Measurements from ENCODE around the gene UBR3. TPM values are rescaled to one million over a fixed set of nuclear protein-coding genes. Genes with fewer than 3 reads are reported as not detected.

Gene UBR3
- total RNA-seq, 2 donors from 2014 or later: 30.1 to 38.4 TPM

GRCh38 chr2:170056900-170057299, 229.6 kb downstream of the UBR3 start:
- Histone ChIP-seq H3K27ac (no peak overlapping the region), H3K27me3 (no peaks in the 10 kb centered on the region), H3K4me1 (no peaks in the 10 kb centered on the region), H3K4me3 (no peak overlapping the region), H3K9ac (ENCODE audit: low read depth in 2 of 2, low read length in 2 of 2) (no peak overlapping the region), H3K36me3 (peaks cover 3% of the 10 kb centered on the region), H3K9me3 (no peaks in the 10 kb centered on the region)
- intact Hi-C loops (cut with DNase I): no loop called here
- DNase-seq: no peak
- TF ChIP-seq CTCF (IDR thresholded peaks at IDR 0.05): no peak

GRCh38 chr2:170063456-170064235, 236.4 kb downstream of the UBR3 start:
- intact Hi-C loops (cut with DNase I): no loop called here
- peaks cover 3% of the 10 kb centered on the region for H3K36me3 ChIP-seq

GRCh38 chr2:170070778-170071177, 243.5 kb downstream of the UBR3 start:
- no peak for TF ChIP-seq CTCF (IDR thresholded peaks at IDR 0.05)
- H3K4me1 ChIP-seq: no peaks in the 10 kb centered on the region
- H3K27me3 ChIP-seq: no peaks in the 10 kb centered on the region
- no peak overlapping the region for H3K9ac ChIP-seq (ENCODE audit: low read depth in 2 of 2, low read length in 2 of 2)
- H3K9me3 ChIP-seq: no peaks in the 10 kb centered on the region
- H3K36me3 ChIP-seq: no peaks in the 10 kb centered on the region
- no peak for DNase-seq
- intact Hi-C loops (cut with DNase I): no loop called here
- H3K27ac ChIP-seq: no peak overlapping the region
- H3K4me3 ChIP-seq: no peak overlapping the region

More at GRCh38 chr2:170063456-170064235, 236.4 kb downstream of the UBR3 start:
- Histone ChIP-seq H3K9ac (ENCODE audit: low read depth in 2 of 2, low read length in 2 of 2) (no peak overlapping the region), H3K4me3 (no peak overlapping the region), H3K27ac (no peak overlapping the region), H3K27me3 (no peaks in the 10 kb centered on the region), H3K9me3 (no peaks in the 10 kb centered on the region), H3K4me1 (no peaks in the 10 kb centered on the region)
- TF ChIP-seq CTCF (IDR thresholded peaks at IDR 0.05): no peak
- no peak for DNase-seq

- Histone ChIP-seq H3K27ac (no peak overlapping the region), H3K9me3 (no peaks in the 10 kb centered on the region), H3K27me3 (no peaks in the 10 kb centered on the region), H3K4me3 (no peak overlapping the region), H3K4me1 (no peaks in the 10 kb centered on the region), H3K9ac (ENCODE audit: low read depth in 2 of 2, low read length in 2 of 2) (no peak overlapping the region), H3K36me3 (no peaks in the 10 kb centered on the region)
- no peak for TF ChIP-seq CTCF (IDR thresholded peaks at IDR 0.05)
- peak; percentile 37 for DNase-seq
- intact Hi-C loops (cut with DNase I): no loop called here
Observed at GRCh38 chr2:170073288-170073687, 246.0 kb downstream of the UBR3 start.

- DNase-seq: no peak
- no peaks in the 10 kb centered on the region for H3K27me3 ChIP-seq
- intact Hi-C loops (cut with DNase I): no loop called here
- no peaks in the 10 kb centered on the region for H3K4me1 ChIP-seq
- no peaks in the 10 kb centered on the region for H3K36me3 ChIP-seq
- H3K9me3 ChIP-seq: no peaks in the 10 kb centered on the region
- H3K4me3 ChIP-seq: no peak overlapping the region
- no peak for TF ChIP-seq CTCF (IDR thresholded peaks at IDR 0.05)
- H3K27ac ChIP-seq: no peak overlapping the region
- no peak overlapping the region for H3K9ac ChIP-seq (ENCODE audit: low read depth in 2 of 2, low read length in 2 of 2)
Observed at GRCh38 chr2:170076189-170076588, 248.9 kb downstream of the UBR3 start.

Data from colonic mucosa (tissue), 4 donors.